Neural cell (in vitro differentiated cells): ENCODE measurements around the gene TLE1. TPM values are rescaled to one million over a fixed set of nuclear protein-coding genes. Genes with fewer than 3 reads are reported as not detected.
"Not testable (repeated sequence)": the region's sequence is repeated elsewhere in the genome, so short reads cannot be mapped to it uniquely, and the experiment has no call there.

Experiments
- H2AFZ ChIP-seq: fragments of 200-600, 300-800 bp; sonication (generic), shearing (Covaris generic); 2 replicates; pipeline ENCODE4 v1.6.0; 2014; ENCODE audit warnings: low read depth, mild to moderate bottlenecking, antibody characterized with exemption, low read length, moderate library complexity
- H3F3A ChIP-seq: fragments of 200-600 bp; shearing (Covaris generic); 2 replicates; pipeline ENCODE4 v1.6.1; 2016; ENCODE audit warnings: mild to moderate bottlenecking, moderate library complexity, mixed read lengths, antibody characterized with exemption, low read length; ENCODE audit not compliant: insufficient read depth, poor library complexity, severe bottlenecking
- H3K27ac ChIP-seq: fragments of 200-600, 300-800 bp; sonication (generic), shearing (Covaris generic); 2 replicates; pipeline ENCODE4 v1.5.1; 2014; ENCODE audit warnings: mild to moderate bottlenecking, low read length, moderate library complexity
- H3K27me3 ChIP-seq: fragments of 300-800, 200-600 bp; sonication (generic), shearing (Covaris generic); 2 replicates; pipeline ENCODE4 v1.6.0; 2014; ENCODE audit warnings: mild to moderate bottlenecking, low read depth, low read length, moderate library complexity; ENCODE audit not compliant: insufficient read depth
- H3K36me3 ChIP-seq: fragments of 300-800, 200-600 bp; sonication (generic), shearing (Covaris generic); 2 replicates; pipeline ENCODE4 v1.5.1; 2014; ENCODE audit warnings: mild to moderate bottlenecking, antibody characterized with exemption, low read length, moderate library complexity; ENCODE audit not compliant: insufficient read depth
- H3K4me2 ChIP-seq: fragments of 300-800, 200-600 bp; sonication (generic), shearing (Covaris generic); 2 replicates; pipeline ENCODE4 v1.6.0; 2014; ENCODE audit warnings: mild to moderate bottlenecking, low read length
- H3K4me3 ChIP-seq: fragments of 300-800, 200-600 bp; sonication (generic), shearing (Covaris generic); 2 replicates; pipeline ENCODE4 v1.5.1; 2014; ENCODE audit warnings: mild to moderate bottlenecking, low read length, moderate library complexity
- H3K79me2 ChIP-seq: fragments of 200-600 bp; shearing (Covaris generic); replicated peaks from 2 replicates; pipeline ENCODE4 v1.6.0; 2014; ENCODE audit warnings: mild to moderate bottlenecking, low read length, moderate library complexity; ENCODE audit not compliant: insufficient read depth
- H3K9ac ChIP-seq: fragments of 300-800, 200-600 bp; sonication (generic), shearing (Covaris generic); 2 replicates; pipeline ENCODE4 v1.6.1; 2016; ENCODE audit warnings: mild to moderate bottlenecking, low read length, mixed read lengths
- H3K9me2 ChIP-seq: fragments of 200-600 bp; shearing (Covaris generic); 2 replicates; pipeline ENCODE4 v1.6.1; 2016; ENCODE audit warnings: mild to moderate bottlenecking, low read length, mixed read lengths; ENCODE audit not compliant: insufficient read depth
- H3K9me3 ChIP-seq: fragments of 200-600, 300-800 bp; sonication (generic), shearing (Covaris generic); 2 replicates; pipeline ENCODE4 v1.6.1; 2016; ENCODE audit warnings: mild to moderate bottlenecking, mixed run types, low read length, moderate library complexity, mixed read lengths
- H4K20me1 ChIP-seq: fragments of 200-600 bp; shearing (Covaris generic); 2 replicates; pipeline ENCODE4 v1.6.1; 2016; ENCODE audit warnings: mild to moderate bottlenecking, mixed run types; ENCODE audit not compliant: insufficient read depth
- CTCF ChIP-seq: fragments of 450-650 bp; IDR thresholded peaks from 2 replicates; pipeline ENCODE4 v1.5.1; 2014; ENCODE audit warnings: antibody characterized with exemption, mild to moderate bottlenecking, moderate library complexity; ENCODE audit not compliant: poor library complexity, severe bottlenecking
- EP300 ChIP-seq: fragments of 450-650 bp; conservative IDR thresholded peaks from 2 replicates; pipeline ENCODE4 v1.6.1; 2014; ENCODE audit warnings: antibody characterized with exemption, mild to moderate bottlenecking, moderate library complexity; ENCODE audit not compliant: poor library complexity, severe bottlenecking
- EZH2 ChIP-seq: fragments of 200-600, 300-800 bp; shearing (Covaris generic), sonication (generic); IDR thresholded peaks from 2 replicates; pipeline ENCODE4 v1.6.1; 2014; ENCODE audit warnings: antibody characterized with exemption, low read length, borderline replicate concordance, mild to moderate bottlenecking; ENCODE audit not compliant: insufficient read depth, poor library complexity, severe bottlenecking
- MXI1 ChIP-seq: fragments of 450-650 bp; conservative IDR thresholded peaks from 2 replicates; pipeline ENCODE4 v1.6.1; 2014; ENCODE audit warnings: antibody characterized with exemption, mild to moderate bottlenecking; ENCODE audit not compliant: poor library complexity, severe bottlenecking
- POLR2AphosphoS5 ChIP-seq: IDR thresholded peaks from 2 replicates; pipeline ENCODE4 v1.6.1; 2012
- RAD21 ChIP-seq: fragments of 450-650 bp; conservative IDR thresholded peaks from 2 replicates; pipeline ENCODE4 v1.6.1; 2014; ENCODE audit warnings: antibody characterized with exemption, mild to moderate bottlenecking, moderate library complexity
- REST ChIP-seq: IDR thresholded peaks from 2 replicates; pipeline ENCODE4 v1.6.1; 2012; ENCODE audit warnings: borderline replicate concordance
- SMC3 ChIP-seq: fragments of 450-650 bp; conservative IDR thresholded peaks from 2 replicates; pipeline ENCODE4 v1.6.1; 2014; ENCODE audit warnings: antibody characterized with exemption, mild to moderate bottlenecking, moderate library complexity; ENCODE audit not compliant: poor library complexity
- TAF1 ChIP-seq: IDR thresholded peaks from 2 replicates; pipeline ENCODE4 v1.6.1; 2012; ENCODE audit warnings: low read depth
- polyA plus RNA-seq: library from polyadenylated mRNA; depleted of rRNA; stranded (reverse); fragments of >200 nt; gene quantifications from 2 replicates; pipeline ENCODE4 v1.2.3, GENCODE V29; 2014

TLE1 gene
- polyA plus RNA-seq, 1 donor from 2014 or later = 93.6 TPM

GRCh38 chr9:81688262-81689092 is 870 bp downstream of the TLE1 start:
- H3F3A ChIP-seq, H3K9me3 ChIP-seq, H2AFZ ChIP-seq, H3K4me2 ChIP-seq, H4K20me1 ChIP-seq, H3K9me2 ChIP-seq, H3K36me3 ChIP-seq: not testable (repeated sequence)
- TF ChIP-seq RAD21 (peak; percentile 10), MXI1 (peak; percentile 25)
- Histone ChIP-seq H3K27ac (peak overlapping the region; percentile 83), H3K27me3 (peaks cover 16% of the 10 kb centered on the region), H3K9ac (peak overlapping the region; percentile 71), H3K79me2 (peaks cover 45% of the 10 kb centered on the region), H3K4me3 (peak overlapping the region; percentile 88)

GRCh38 chr9:81687521-81688261 is 1.7 kb downstream of the TLE1 start:
- no peak overlapping the region for H2AFZ ChIP-seq
- H3F3A ChIP-seq = peaks cover 4% of the 10 kb centered on the region
- H3K79me2 ChIP-seq = peaks cover 53% of the 10 kb centered on the region

GRCh38 chr9:81686614-81687520 is 2.5 kb downstream of the TLE1 start:
- peaks cover 60% of the 10 kb centered on the region for H3K79me2 ChIP-seq
- H3K36me3 ChIP-seq = no peaks in the 10 kb centered on the region

More at GRCh38 chr9:81687521-81688261, 1.7 kb downstream of the TLE1 start:
- Histone ChIP-seq H4K20me1 (no peaks in the 10 kb centered on the region), H3K4me3 (peak overlapping the region; percentile 88), H3K9me2 (no peaks in the 10 kb centered on the region), H3K9me3 (no peaks in the 10 kb centered on the region), H3K27ac (peak overlapping the region; percentile 83), H3K36me3 (no peaks in the 10 kb centered on the region), H3K9ac (peak overlapping the region; percentile 71), H3K4me2 (no peak overlapping the region), H3K27me3 (peaks cover 16% of the 10 kb centered on the region)
- no peak for TF ChIP-seq EZH2

More at GRCh38 chr9:81686614-81687520, 2.5 kb downstream of the TLE1 start:
- no peaks in the 10 kb centered on the region for H3K9me3 ChIP-seq
- TF ChIP-seq REST (peak; percentile 85), CTCF (peak; percentile 90), MXI1 (peak; percentile 55), SMC3 (peak; percentile 95), TAF1 (no peak), EZH2 (no peak), RAD21 (peak; percentile 86), EP300 (peak; percentile 38), POLR2AphosphoS5 (peak; percentile 57)
- H3K4me2 ChIP-seq = peak overlapping the region; percentile 87
- H3K4me3 ChIP-seq = peak overlapping the region; percentile 88
- H3K9me2 ChIP-seq = no peaks in the 10 kb centered on the region
- peak overlapping the region; percentile 83 for H3K27ac ChIP-seq
- H3K9ac ChIP-seq = peak overlapping the region; percentile 71
- H4K20me1 ChIP-seq = no peaks in the 10 kb centered on the region
- H3F3A ChIP-seq = peaks cover 10% of the 10 kb centered on the region
- H2AFZ ChIP-seq = no peak overlapping the region
- peaks cover 16% of the 10 kb centered on the region for H3K27me3 ChIP-seq
